Measurements from ENCODE around the gene MPPED1.

MPPED1 gene

DNA sequence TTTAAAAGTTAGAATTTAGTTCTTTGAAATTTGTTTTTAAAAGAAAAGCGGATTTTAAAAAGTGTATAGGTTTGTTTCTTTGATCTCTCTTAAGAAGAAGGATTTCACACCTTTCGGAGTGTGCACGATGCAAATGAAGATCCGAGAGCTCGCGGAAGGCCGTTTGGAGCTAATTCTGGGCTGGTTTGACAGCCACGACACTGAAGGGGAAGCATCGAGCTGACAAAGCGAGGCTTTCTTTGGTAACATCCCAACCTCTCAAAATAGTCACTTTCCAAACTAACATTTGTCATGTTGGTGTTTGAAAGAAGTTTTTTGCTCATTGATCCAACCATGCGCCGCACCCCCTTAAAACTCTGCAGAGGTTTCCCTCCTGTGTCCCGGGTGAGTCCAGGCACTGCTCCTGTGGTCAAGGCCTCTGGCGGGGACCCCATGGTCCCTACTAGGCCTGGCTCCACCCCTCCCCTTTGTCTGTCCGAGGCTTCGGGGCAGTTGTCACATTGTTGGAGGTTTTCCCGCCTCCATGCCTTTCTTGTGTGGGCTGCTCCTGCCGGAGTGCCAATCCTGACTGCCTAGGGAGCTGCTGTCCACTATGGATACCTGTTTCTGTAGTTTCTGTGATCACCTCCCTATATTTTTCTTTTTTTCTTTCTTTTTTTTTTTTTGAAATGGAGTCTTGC, 39.7 kb downstream of the MPPED1 start:
- no peaks in the 10 kb centered on the region for H3K9me3 ChIP-seq (ENCODE audit: control insufficient read depth, insufficient read depth, low read length)
- H3K4me1 ChIP-seq (ENCODE audit: insufficient read depth, low read length), result peaks cover 3% of the 10 kb centered on the region; the same call in 1 of the 2 replicates
- no peaks in the 10 kb centered on the region for H3K36me3 ChIP-seq (ENCODE audit: insufficient read depth, low read length)
- H3K9ac ChIP-seq (ENCODE audit: low read depth, low read length), result no peak overlapping the region

DNA sequence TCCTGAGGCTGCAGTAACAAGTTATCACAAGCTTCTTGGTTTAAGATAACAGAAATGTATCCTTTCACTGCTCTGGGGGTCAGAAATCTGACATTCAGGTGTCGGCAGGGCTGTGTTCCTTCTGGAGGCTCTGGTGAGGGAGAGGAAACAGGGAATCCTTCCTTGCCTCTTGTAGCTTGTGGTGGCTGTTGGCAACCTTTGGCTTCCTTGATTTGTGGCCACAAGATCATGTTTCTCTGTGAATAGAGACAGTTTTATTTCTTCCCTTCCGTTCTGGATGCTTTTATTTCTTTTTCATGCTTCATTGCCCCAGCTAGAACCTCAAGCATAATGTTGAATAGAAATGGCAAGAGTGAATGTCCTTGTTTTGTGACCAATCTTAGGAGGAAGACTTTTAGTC, 44.0 kb downstream of the MPPED1 start:
- H3K9ac ChIP-seq (ENCODE audit: low read depth, low read length), result no peak overlapping the region
- no peaks in the 10 kb centered on the region for H3K36me3 ChIP-seq (ENCODE audit: insufficient read depth, low read length)
- H3K4me1 ChIP-seq (ENCODE audit: insufficient read depth, low read length), result peaks cover 3% of the 10 kb centered on the region; the same call in 1 of the 2 replicates
- H3K9me3 ChIP-seq (ENCODE audit: control insufficient read depth, insufficient read depth, low read length), result no peaks in the 10 kb centered on the region

DNA sequence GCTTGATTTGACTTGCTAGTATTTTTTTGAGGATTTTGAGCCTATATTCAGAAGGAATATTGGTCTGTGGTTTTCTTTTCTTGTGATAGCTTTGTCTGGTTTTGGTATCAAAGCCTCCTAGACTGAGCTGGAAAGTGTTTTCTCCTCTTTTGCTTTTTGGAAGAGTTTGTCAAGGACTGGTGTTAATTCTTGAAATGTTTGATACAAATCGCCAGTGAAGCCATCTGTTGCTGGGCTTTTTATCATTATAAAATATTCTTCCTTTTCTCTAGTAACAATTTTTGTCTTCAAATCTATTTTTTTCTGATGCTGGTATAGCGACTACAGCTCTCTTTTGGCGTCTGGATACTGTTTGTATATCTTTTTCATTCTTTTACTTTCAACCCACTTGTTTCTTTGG, 45.2 kb downstream of the MPPED1 start:
- Histone ChIP-seq H3K9me3 (ENCODE audit: control insufficient read depth, insufficient read depth, low read length) (no peaks in the 10 kb centered on the region), H3K36me3 (ENCODE audit: insufficient read depth, low read length) (no peaks in the 10 kb centered on the region), H3K4me1 (ENCODE audit: insufficient read depth, low read length) (peaks cover 3% of the 10 kb centered on the region; the same call in 1 of the 2 replicates), H3K9ac (ENCODE audit: low read depth, low read length) (no peak overlapping the region)

DNA sequence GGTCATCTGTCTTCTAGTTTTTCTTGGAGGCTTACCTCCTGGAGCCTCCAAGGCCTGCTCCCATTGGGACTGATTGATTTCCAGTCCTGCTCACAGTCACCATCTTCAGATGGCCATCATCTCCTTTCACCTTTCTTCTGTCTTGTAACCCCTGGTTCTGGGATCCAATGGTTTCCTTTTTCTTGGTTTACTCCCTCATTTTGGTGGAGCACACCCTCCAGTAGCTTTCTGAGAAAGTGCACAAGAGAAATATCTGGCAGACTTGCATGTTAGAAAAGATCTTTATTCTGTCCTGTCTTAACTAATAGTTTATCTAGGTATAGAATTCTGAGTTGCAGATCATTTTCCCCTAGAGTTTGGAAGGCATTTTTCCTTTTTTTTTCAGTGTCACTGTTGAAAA, 50.9 kb downstream of the MPPED1 start:
- H3K36me3 ChIP-seq (ENCODE audit: insufficient read depth, low read length), result no peaks in the 10 kb centered on the region
- no peaks in the 10 kb centered on the region for H3K4me1 ChIP-seq (ENCODE audit: insufficient read depth, low read length)
- no peaks in the 10 kb centered on the region for H3K9me3 ChIP-seq (ENCODE audit: control insufficient read depth, insufficient read depth, low read length)
- H3K9ac ChIP-seq (ENCODE audit: low read depth, low read length), result no peak overlapping the region

DNA sequence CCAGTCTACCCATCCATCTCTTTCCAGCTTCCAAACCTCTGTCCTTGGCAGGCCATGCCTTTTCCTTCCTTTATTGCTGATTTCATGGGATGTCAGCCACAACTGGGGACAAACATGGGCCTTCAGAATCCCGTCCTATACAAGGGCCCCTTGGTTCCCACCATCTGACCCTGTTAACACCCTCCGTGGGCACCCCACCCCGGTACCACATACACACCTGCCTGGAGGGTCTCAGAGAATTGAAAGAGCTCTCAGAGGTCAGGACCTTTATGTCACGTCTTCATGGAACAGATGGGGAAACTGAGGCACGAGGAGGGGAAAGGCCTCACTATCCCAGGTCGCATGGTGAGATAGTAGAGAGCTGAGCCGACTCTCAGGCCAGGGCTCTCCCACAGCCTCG, 53.0 kb downstream of the MPPED1 start:
- H3K4me1 ChIP-seq (ENCODE audit: insufficient read depth, low read length), result no peaks in the 10 kb centered on the region
- no peaks in the 10 kb centered on the region for H3K9me3 ChIP-seq (ENCODE audit: control insufficient read depth, insufficient read depth, low read length)
- no peak overlapping the region for H3K9ac ChIP-seq (ENCODE audit: low read depth, low read length)
- no peaks in the 10 kb centered on the region for H3K36me3 ChIP-seq (ENCODE audit: insufficient read depth, low read length)

DNA sequence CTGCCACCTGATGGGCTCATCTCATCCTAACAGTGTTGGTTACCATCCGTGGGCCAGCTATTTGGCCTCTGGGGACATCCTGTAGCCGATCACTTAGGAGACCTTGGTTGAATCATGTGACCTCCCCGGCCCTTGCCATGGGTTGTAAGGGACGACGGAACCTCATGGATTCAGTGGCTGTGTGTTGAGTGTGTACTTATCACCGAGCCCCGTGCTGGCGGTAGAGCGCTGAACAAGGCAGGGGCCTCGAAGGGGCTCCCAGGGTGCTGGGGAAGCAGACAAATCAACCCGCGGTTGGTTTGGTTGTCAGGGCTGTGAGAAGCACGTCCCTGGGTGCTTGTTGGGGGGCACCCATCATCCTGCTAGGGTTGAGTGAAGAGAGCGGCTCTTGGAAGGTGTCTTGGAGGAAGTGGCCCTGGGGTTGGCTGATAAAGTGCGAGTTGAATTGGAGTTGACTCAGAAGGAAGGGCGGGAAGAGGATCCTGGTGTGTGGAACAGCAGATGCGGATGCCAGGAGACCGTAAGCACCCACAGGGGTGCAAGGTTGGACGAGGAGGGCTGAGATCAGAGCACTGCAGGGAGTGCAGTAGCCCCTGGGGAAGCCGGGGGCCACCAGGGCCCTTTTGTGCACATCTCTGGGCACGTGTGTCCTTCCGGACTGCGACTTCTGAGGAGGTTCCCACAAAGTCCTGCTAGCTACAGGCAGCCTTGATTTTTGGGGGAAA, 53.6 kb downstream of the MPPED1 start:
- no peak overlapping the region for H3K9ac ChIP-seq (ENCODE audit: low read depth, low read length)
- H3K4me1 ChIP-seq (ENCODE audit: insufficient read depth, low read length), result no peaks in the 10 kb centered on the region
- no peaks in the 10 kb centered on the region for H3K9me3 ChIP-seq (ENCODE audit: control insufficient read depth, insufficient read depth, low read length)
- H3K36me3 ChIP-seq (ENCODE audit: insufficient read depth, low read length), result no peaks in the 10 kb centered on the region

DNA sequence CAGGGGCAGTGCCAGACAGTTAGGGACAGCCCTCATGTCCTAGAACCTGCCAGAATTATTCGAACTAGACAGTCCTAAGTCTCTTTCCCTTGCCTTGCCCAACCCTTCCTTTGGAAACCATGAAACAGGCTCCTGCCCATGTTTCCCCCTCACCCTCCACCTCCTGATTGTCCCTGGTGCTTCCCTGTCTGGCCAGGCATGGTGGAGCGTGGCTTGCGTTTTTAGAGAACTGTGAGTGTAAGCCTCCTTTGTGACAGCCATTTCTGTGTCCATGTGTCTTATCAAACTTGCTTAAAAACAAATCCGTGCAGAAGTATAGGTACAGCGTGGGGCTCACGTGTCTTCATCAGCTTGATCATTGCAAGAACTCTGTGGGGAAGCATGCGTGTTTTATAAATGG, 54.9 kb downstream of the MPPED1 start:
- no peaks in the 10 kb centered on the region for H3K9me3 ChIP-seq (ENCODE audit: control insufficient read depth, insufficient read depth, low read length)
- no peaks in the 10 kb centered on the region for H3K4me1 ChIP-seq (ENCODE audit: insufficient read depth, low read length)
- H3K9ac ChIP-seq (ENCODE audit: low read depth, low read length), result no peak overlapping the region
- no peaks in the 10 kb centered on the region for H3K36me3 ChIP-seq (ENCODE audit: insufficient read depth, low read length)

DNA sequence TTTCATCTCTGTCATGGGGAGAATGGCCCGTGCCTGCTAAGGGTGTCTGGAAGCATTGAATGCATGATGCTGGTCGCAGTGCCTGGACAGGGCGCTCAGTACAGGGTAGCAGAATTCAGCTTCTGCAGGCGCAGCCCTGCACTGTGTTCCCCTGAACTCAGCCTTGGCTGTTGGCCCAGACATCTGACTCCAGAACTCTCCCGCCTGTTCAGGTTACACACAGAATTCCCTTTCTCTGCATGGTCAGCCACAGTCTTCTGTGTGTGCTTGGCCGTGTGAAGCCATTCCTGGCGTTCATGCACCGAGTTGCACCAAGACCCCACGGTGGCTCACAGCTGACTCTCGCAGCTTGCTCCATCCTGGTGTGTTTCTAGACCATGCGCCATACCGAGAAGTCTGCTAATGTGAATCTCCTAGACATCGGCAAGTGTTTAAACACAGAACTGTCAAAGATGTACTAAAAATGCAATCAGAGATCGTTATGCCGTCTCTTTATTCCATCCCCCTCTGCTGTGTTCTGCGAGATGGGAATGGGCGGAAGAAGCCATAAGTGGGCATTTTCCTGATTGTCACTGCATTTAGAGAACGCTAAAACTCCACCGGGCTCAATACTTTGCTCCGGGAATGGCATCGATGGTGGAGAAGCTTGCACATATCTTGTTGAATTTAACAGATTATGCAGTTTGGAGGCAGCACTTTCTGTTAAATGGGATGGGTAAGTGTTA, 55.6 kb downstream of the MPPED1 start:
- H3K4me1 ChIP-seq (ENCODE audit: insufficient read depth, low read length), result no peaks in the 10 kb centered on the region
- H3K36me3 ChIP-seq (ENCODE audit: insufficient read depth, low read length), result no peaks in the 10 kb centered on the region
- H3K9me3 ChIP-seq (ENCODE audit: control insufficient read depth, insufficient read depth, low read length), result no peaks in the 10 kb centered on the region
- no peak overlapping the region for H3K9ac ChIP-seq (ENCODE audit: low read depth, low read length)

DNA sequence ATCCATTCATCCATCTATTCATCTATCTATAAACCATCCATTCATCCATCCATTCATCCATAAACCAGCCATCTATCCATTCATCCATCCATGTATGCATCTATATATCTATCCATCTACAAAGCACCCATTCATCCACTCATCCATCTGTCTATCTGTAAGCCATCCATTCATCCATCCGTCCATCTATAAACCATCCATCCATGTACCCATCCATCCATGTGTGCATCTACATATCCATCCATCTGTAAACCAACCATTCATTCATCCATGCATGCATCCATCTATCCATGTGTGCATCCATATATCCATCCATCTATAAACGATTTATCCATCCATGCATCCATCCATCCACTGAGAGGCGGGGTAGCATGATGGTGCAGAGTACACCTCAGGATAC, 58.4 kb downstream of the MPPED1 start:
- no peaks in the 10 kb centered on the region for H3K36me3 ChIP-seq (ENCODE audit: insufficient read depth, low read length)
- H3K9me3 ChIP-seq (ENCODE audit: control insufficient read depth, insufficient read depth, low read length), result no peaks in the 10 kb centered on the region
- no peak overlapping the region for H3K9ac ChIP-seq (ENCODE audit: low read depth, low read length)
- H3K4me1 ChIP-seq (ENCODE audit: insufficient read depth, low read length), result no peaks in the 10 kb centered on the region

DNA sequence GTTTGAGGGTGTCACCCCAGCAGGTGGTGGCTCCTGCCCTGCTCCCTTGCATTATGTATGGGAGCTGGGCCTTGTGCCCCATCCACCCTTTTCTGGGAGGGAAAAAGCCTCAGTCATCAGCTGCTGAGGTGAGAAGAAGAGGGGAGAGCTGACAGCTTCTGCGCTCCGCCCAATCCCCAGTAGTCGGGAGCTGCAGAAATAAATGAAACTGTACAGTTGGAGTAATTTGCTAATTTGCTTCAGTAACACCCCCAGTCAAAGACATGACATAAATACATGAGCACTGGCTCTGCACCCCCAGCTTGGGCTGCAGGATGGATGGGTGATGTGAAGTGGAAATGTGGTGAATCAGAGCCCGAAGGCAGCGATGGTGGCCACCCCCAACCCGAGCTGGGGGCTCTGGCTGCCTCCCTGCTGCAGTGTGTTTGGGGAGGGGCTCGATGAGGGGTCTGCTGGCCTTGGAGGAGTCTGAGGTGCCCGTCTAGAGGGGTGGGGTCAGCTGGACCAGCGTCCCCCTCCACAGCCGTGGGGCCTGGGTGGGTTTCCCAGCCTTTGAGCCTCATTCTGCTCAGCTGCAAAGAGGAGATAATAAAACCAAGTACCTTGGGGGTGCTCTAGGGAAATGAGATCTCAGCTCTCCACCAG, 59.2 kb downstream of the MPPED1 start:
- Histone ChIP-seq H3K36me3 (ENCODE audit: insufficient read depth, low read length) (no peaks in the 10 kb centered on the region), H3K4me1 (ENCODE audit: insufficient read depth, low read length) (no peaks in the 10 kb centered on the region), H3K9ac (ENCODE audit: low read depth, low read length) (no peak overlapping the region), H3K9me3 (ENCODE audit: control insufficient read depth, insufficient read depth, low read length) (no peaks in the 10 kb centered on the region)

DNA sequence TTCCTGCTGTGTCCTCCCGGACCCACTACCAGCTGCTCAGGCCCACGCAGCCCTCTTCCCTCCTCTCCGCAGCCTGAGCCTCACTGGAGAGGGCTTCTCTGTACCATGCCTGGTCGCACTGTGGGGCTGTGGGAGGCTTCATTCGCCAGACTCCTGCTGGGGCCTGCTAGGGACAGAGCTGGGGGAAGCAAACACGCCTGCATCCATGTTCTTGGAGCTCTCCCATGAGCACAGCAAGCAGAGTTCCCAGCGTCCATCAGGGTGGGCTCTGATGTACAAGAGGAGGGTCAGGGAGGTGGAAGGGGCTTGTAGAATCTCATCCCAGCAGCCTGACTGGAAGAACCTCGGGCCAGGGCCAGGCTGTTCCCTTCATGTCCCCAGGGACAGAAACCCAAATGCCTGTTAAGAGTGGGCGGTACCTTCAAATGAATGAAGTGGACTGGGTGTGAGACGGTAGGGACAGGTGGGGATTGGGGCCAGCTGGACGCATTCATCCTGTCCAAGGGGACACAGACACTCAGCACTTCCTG, 59.9 kb downstream of the MPPED1 start:
- H3K36me3 ChIP-seq (ENCODE audit: insufficient read depth, low read length), result no peaks in the 10 kb centered on the region
- H3K4me1 ChIP-seq (ENCODE audit: insufficient read depth, low read length), result no peaks in the 10 kb centered on the region
- no peaks in the 10 kb centered on the region for H3K9me3 ChIP-seq (ENCODE audit: control insufficient read depth, insufficient read depth, low read length)
- H3K9ac ChIP-seq (ENCODE audit: low read depth, low read length), result no peak overlapping the region

DNA sequence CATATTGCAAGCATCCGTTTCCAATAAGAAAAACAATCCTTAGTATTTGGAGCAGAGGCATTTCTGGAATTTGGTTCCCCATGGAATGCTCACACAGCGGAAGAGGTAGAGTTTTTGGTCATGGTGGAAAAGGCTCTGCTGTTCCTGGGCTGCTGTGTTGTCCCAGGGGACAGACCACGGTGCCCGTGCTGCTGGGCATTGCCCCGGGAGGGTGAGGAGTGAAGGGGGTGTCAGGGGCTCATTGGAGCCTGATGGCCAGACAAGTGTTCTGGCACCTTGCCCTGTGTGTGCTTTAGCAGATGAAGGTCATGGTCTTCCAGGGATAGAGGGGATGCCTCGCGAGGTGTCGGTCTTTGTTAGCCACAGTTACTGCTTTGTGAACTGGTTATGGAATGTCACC, 61.2 kb downstream of the MPPED1 start:
- Histone ChIP-seq H3K36me3 (ENCODE audit: insufficient read depth, low read length) (no peaks in the 10 kb centered on the region), H3K4me1 (ENCODE audit: insufficient read depth, low read length) (no peaks in the 10 kb centered on the region), H3K9ac (ENCODE audit: low read depth, low read length) (no peak overlapping the region), H3K9me3 (ENCODE audit: control insufficient read depth, insufficient read depth, low read length) (no peaks in the 10 kb centered on the region)

DNA sequence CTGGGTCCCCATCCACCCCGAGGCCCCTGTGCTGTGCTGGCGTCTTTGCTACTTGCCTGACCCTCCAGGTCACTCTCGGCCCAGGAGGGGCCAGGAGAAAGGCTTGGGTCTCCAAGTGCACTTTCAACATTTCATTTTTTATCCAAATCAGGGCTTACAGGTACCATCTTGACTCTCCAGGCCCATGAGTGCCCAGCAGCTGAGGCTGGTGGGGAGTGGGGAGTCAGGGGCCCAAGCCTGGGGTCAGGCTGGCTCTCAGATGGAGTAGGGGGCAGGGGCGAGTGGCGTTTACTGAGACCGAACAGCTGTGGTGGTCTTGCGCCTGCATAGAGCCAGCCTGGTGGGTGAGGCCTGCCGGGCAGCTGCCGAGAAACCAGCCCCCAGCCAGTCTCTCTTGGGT, 61.6 kb downstream of the MPPED1 start:
- Histone ChIP-seq H3K9ac (ENCODE audit: low read depth, low read length) (no peak overlapping the region), H3K4me1 (ENCODE audit: insufficient read depth, low read length) (no peaks in the 10 kb centered on the region), H3K9me3 (ENCODE audit: control insufficient read depth, insufficient read depth, low read length) (no peaks in the 10 kb centered on the region), H3K36me3 (ENCODE audit: insufficient read depth, low read length) (no peaks in the 10 kb centered on the region)
